NCI-H1694 (cell line): ENCODE results near the gene LHX4.

Source experiments
- DNase-seq: peaks from one replicate; lab custom pipeline; 2025; lab: John Stamatoyannopoulos, UW

LHX4 gene

GRCh38 chr1:180227861-180228647 is 2.0 kb upstream of the LHX4 start:
- no peak for DNase-seq

DNA sequence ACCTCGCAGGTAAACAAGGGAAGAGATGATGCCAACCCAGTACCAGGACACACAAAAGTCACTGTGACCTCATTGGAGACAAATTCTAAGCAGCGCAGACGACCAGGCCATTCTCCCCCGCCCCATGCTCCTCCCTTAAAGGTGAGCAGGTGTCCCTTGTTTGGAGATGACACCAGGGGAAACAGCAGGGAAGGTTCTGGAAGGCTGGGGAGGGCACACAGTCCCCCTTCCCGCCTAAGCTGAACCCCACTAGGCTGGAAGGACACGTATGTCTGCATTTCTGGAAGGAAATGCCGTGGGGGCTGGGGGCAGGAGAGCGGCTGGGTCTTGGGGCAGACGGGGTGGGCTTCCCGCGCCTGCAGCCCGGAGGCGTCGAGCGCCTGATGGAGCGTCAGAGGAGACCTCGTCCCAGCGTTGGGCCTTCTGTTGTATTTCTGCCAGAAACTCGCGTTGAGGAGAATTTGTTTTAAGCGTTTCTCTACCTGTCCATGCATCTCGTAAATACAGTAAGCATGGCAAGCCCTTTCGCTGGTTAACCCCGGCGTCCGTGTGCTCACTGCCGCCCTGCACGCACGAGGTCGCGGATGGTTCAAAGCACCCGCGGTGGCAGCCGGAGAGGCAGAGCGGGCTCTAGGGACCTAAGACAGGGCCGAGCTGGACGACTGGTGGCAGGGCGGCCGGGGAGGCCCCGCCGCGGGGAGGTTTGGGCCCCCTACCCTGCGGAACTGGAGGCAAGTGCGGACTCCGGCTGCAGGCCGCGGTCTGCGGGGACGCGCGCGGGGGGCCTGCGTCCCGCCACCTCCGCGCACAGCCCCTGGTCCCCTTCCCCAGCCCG is 1.2 kb upstream of the LHX4 start:
- no peak for DNase-seq

GRCh38 chr1:180230416-180230790 is 339 bp downstream of the LHX4 start:
- no peak for DNase-seq

- no peak for DNase-seq
Measured at GRCh38 chr1:180230791-180231505, 884 bp downstream of the LHX4 start.

- no peak for DNase-seq
Measured at GRCh38 chr1:180231506-180231921, 1.4 kb downstream of the LHX4 start.

DNA sequence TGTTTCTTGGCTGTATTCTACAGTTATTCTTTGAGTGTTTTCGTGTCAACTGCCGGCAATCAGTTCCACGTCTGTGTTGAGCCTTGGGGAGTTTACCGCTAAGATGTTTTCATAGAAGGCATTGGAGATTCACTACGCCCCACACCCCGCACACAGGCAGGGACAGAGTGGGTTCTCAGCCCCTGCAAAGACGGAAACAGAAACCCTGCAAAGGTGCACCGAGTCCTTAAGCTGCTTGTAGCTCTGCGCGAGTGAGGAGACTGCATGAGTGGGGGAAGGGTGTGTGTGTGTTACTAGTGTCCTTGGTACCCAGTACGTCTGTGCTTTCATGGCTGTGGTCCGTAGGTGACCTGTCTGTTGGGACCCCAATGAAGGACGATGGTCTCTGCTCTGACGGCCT is 1.9 kb downstream of the LHX4 start:
- DNase-seq = no peak

GRCh38 chr1:180232521-180233043 is 2.5 kb downstream of the LHX4 start:
- no peak for DNase-seq

DNA sequence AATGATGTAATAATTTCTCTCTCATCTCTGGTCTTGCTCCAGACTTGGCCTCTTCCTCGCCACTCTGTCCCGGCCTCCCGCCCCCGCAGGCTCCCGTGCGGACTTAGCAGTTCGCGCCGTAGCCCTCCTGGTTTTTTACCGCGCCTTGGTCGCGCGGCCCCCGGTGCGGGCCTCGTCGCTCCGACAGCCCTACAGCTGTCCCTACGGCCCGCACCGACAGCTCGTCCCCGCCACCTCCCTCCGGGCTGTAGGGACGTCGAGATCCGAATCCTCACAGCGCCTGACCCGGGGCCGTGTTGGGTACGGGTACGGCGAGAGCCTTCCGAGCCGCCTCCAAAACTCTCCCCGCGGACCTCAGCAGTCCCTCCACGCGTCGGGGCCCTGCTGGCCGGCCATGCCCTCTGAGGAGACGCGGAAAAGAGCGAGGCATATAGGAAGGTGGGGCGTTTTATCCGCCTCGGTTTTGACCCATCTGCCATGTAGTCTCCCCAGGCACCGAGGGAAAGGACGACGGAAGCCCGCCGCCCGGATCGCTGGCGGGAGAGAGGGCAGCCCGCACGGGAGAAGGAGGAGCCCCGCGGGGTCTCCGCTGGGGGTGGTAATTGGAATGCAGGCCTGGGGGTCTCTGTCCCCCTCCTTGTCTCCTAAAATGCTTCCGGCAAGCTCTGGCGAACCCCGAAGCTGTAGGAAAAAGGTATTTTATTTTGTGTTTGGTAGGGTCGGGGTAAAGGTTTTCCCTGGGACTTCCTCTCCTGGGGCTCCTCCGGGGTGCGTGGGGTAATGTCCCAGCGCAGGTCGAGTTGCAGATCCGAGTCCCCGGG is 3.3 kb downstream of the LHX4 start:
- no peak for DNase-seq

- no peak for DNase-seq
Measured at GRCh38 chr1:180234369-180235076, 4.5 kb downstream of the LHX4 start.

GRCh38 chr1:180235077-180235501 is 5.0 kb downstream of the LHX4 start:
- DNase-seq = no peak

- DNase-seq = no peak
Measured at GRCh38 chr1:180235502-180236239, 5.6 kb downstream of the LHX4 start.

- DNase-seq = no peak
Measured at GRCh38 chr1:180236698-180237509, 6.8 kb downstream of the LHX4 start.

DNA sequence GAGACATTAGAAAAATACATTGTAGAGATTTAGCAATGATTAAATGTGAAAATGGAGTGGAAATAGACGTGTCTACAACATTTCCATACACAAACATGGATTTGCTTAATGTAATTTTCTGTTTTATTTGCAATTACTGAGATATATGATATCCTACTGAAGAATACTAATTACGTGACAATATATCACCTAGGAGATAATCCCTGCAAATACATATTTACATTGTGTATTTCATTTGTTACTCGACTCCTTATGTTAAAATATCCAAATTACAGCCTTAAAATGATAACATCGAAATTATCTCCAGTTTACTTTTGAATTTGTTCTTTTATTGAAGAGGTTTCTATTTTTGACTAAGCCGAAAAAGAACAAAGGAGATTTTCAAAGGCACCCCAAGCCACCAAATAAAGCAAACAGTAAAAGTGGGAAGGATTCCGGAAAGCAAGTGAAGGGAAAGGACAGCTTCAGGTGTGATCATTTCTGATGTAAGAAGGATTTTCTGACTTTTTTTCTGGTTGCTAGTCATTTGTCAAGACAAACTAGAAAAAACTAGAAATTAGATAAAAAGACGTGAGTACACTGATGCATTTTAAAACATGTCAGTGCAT is 7.9 kb downstream of the LHX4 start:
- no peak for DNase-seq

GRCh38 chr1:180238675-180239074 is 8.6 kb downstream of the LHX4 start:
- DNase-seq = no peak

GRCh38 chr1:180239145-180240096 is 9.4 kb downstream of the LHX4 start:
- no peak for DNase-seq

DNA sequence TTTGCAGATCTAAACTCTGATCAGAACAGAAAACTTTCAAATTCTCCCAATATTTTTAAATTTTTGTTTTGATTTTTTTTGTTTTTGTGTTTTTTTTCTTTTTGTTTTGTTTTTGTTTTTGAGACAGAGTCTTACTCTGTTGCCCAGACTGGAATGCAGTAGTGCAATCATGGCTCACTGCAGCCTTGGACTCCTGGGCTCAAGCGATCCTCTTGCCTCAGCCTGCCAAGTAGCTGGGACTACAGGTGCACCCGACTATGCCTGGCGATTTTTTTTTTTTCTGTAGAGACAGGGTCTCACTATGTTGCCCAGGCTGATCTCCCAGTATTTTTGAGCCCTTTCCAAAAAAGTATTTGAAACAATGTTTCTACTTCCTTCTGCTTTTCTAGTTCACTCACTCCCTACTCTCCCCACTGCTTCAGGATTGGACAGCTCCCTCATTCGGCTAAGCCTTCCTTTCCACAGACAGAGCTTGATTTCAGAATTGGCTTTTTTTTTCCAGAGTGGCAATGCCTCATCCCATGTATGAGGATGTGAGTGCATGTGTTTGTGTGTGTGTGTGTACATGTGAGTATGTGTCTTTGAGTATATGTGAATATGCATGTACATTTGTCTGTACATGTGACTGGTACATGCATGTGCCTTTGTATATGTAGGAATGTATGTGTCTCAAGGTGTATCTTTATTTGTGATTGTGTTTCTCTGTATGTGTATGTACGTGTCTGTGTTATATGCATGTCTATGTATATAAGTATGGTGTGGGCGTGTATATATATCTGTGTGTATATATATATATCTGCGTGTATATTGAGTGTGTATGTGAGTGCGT is 11.9 kb downstream of the LHX4 start:
- no peak for DNase-seq
